Ammon's horn (tissue), 1 donor: ENCODE results near the gene FBXW4.
"Not testable (repeated sequence)": the region's sequence is repeated elsewhere in the genome, so short reads cannot be mapped to it uniquely, and the experiment has no call there.

Experiments used
- DNase-seq: peaks from one replicate; pipeline ENCODE4 v3.0.0-alpha.2; 2016; ENCODE audit warnings: low spot score

FBXW4 gene

GRCh38 chr10:101616415-101617101 is 78.4 kb downstream of the FBXW4 start:
- no peak for DNase-seq

- DNase-seq = no peak
Observed at GRCh38 chr10:101615525-101616116, 79.3 kb downstream of the FBXW4 start.

- DNase-seq = no peak
Observed at GRCh38 chr10:101614663-101615524, 80.1 kb downstream of the FBXW4 start.

GRCh38 chr10:101613646-101614045 is 81.3 kb downstream of the FBXW4 start:
- DNase-seq = no peak

- no peak for DNase-seq
Observed at GRCh38 chr10:101612872-101613271, 82.1 kb downstream of the FBXW4 start.

- no peak for DNase-seq
Observed at GRCh38 chr10:101612086-101612485, 82.9 kb downstream of the FBXW4 start.

GRCh38 chr10:101611096-101611905 is 83.7 kb downstream of the FBXW4 start:
- DNase-seq = no peak

- no peak for DNase-seq
Observed at GRCh38 chr10:101609481-101609880, 85.5 kb downstream of the FBXW4 start.

- no peak for DNase-seq
Observed at GRCh38 chr10:101607124-101607523, 87.8 kb downstream of the FBXW4 start.

- DNase-seq = peak; percentile 85
Observed at GRCh38 chr10:101602761-101603398, 92.1 kb downstream of the FBXW4 start.

GRCh38 chr10:101601541-101601940 is 93.4 kb downstream of the FBXW4 start:
- DNase-seq = no peak

- no peak for DNase-seq
Observed at GRCh38 chr10:101597091-101597900, 97.7 kb downstream of the FBXW4 start.

- no peak for DNase-seq
Observed at GRCh38 chr10:101595591-101596433, 99.2 kb downstream of the FBXW4 start.

- DNase-seq = not testable (repeated sequence)
Observed at GRCh38 chr10:101593331-101593730, 101.6 kb downstream of the FBXW4 start.

GRCh38 chr10:101588879-101589278 is 106.1 kb downstream of the FBXW4 start:
- DNase-seq = no peak

- peak; percentile 98 for DNase-seq
Observed at GRCh38 chr10:101587725-101588653, 107.0 kb downstream of the FBXW4 start, which contains the start of the genes DPCD and POLL. TSS of gene DPCD (plus strand) at chr10:101588321. CDS start at chr10:101588337, 16 bp downstream. TSS of gene POLL (minus strand) at chr10:101588257. CDS start at chr10:101587360, 897 bp downstream.

GRCh38 chr10:101585841-101586240 is 109.1 kb downstream of the FBXW4 start:
- no peak for DNase-seq
